Anterior cingulate cortex (tissue), 58 donors: ENCODE measurements around the gene PREP.
"Not testable (repeated sequence)": the region's sequence is repeated elsewhere in the genome, so short reads cannot be mapped to it uniquely, and the experiment has no call there.

ENCODE experiments used
- DNase-seq, 58 donors: peaks; one replicate each; lab custom pipeline; 2025; lab: John Stamatoyannopoulos, UW

The PREP gene

GRCh38 chr6:105402939-105403935 lies at the start of gene PREP:
Gene PREP (minus strand): TSS chr6:105403082. CDS start chr6:105402891, 191 bp downstream.
- DNase-seq, result peak in 57 of 58 donors; percentile 25 to 87 (median 72)

GRCh38 chr6:105452376-105452775 lies 49.5 kb upstream of the PREP start:
- DNase-seq, result no peak

DNA sequence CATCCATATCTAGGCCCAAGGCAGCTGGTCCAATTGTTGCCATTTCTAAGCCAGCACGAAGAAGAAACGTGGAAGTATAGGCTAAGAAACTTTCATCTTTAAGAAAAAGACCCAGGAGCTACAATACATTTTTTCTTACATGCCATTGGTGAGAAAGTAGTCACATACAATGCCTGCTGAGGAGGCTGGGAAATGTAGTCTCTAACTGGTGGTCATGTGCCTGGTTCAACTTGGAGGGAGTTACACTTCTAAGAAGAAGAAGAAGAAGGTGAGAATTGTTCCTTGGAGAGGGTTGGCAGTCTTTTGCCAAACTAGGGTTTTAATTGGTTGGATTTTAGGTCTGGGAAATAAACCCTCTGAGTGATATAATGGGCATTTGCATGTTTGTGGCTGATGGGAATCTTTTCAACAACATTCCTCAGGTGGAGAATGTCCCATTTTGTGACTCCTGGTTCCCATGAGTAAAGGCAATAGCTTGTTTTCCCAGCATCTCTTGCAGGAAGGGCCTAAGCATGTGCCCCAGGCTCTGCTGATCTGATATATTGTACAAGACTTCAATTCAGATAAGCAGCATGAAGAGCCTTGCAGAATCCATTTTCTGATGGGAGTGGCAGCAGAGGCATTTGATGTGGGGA lies 47.0 kb upstream of the PREP start:
- DNase-seq, result no peak

DNA sequence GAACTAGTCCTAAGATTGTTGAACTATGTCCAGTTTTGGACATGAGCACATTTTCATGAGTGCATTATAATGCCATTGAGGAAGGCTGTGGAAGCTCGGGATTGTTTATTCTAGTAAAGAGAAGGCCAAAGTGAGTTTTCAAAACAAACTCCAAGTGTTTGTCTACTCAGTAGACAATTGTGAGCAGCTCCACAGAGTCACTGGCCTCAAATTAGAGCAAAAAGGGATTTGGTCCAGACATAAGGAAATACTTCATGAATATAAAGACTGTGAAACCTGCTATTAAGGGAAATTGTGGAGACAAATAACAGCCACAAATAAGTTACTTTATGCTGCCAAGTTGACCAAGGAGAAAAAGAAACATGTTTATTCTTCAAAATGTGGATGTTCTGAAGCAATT lies 42.6 kb upstream of the PREP start:
- peak in 1 of 58 donors; percentile 4 for DNase-seq

GRCh38 chr6:105443941-105444340 lies 41.1 kb upstream of the PREP start:
- no peak for DNase-seq

DNA sequence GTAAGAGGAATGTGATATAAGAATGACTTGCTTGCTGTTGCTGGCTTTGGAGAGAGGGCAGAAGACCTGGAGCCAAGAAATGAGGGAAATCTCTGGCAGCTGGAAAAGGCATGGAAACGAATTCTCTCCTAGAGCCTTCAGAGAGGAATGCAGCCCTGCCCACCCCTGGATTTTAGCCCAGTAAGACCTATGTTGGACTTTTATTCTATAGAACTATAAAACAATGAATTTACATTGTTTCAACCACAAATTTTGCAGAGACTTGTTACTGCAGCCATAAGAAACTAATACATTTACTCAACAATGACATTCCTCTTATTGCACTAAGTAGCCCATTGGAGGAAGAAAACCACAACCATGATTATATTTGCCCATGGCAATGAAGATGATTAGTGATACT lies 39.5 kb upstream of the PREP start:
- DNase-seq, result no peak

DNA sequence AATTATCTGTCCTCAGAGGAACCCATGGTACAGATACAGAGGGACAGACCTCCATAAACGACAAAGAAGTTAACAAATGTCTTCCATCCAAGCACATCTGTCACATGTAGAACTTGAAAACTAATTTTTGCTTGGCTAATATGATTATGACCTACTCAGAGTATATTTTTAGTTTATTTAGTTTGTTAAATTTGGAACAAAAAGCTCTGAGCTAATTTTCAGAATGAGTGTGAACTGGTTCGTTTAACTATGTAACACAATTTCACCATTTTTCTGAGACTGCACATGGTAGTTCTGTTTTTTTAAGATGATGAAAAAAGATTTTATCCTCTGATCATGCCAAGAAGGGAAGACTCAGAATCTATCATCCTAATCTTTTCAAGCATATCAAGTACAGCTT lies 34.4 kb upstream of the PREP start:
- DNase-seq, result no peak

DNA sequence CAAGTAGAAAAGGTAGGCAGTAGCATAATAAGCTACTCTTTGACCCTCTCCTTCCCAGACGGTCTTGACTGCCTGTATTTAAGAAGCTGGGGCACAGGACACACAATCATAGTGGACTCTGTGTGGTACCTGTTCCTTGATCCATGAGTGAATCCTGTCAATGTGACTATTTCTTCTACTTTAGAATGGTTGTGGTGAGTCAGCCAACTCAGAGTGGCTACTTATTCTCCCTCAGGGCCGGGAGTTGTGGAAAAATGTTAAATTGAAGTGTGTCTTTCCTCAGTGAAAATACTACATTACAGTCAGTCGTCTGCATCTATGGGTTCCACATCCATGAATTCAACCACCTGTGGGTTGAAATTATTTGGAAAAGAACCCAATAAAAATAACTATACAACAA lies 30.8 kb upstream of the PREP start:
- no peak for DNase-seq

GRCh38 chr6:105432797-105433196 lies 29.9 kb upstream of the PREP start:
- no peak for DNase-seq

- peak in 3 of 58 donors; percentile 2 to 35 (median 17) for DNase-seq
These were observed 28.3 kb upstream of the PREP start for GRCh38 chr6:105431226-105431625.

GRCh38 chr6:105430685-105431084 lies 27.8 kb upstream of the PREP start:
- no peak for DNase-seq

DNA sequence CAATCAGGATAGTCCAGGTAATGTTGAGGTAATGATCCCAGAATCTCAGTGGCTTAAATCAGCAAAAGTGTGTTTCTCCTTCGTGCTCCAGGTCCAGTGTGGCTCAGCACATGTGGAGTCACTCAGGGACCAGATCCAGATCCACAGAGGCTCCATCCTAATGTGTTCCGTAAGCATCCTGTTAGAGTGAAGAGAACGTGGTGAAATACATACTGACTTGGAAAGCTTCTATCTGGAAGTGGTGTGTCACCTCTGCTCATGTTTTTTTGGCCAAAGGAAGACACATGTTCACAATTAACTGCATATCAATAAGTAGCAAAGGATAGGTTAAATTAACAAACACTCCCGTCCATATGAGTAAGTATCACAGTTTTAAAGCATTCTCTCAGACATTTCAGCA lies 26.8 kb upstream of the PREP start:
- no peak for DNase-seq

GRCh38 chr6:105428342-105428957 lies 25.6 kb upstream of the PREP start:
- no peak for DNase-seq

DNA sequence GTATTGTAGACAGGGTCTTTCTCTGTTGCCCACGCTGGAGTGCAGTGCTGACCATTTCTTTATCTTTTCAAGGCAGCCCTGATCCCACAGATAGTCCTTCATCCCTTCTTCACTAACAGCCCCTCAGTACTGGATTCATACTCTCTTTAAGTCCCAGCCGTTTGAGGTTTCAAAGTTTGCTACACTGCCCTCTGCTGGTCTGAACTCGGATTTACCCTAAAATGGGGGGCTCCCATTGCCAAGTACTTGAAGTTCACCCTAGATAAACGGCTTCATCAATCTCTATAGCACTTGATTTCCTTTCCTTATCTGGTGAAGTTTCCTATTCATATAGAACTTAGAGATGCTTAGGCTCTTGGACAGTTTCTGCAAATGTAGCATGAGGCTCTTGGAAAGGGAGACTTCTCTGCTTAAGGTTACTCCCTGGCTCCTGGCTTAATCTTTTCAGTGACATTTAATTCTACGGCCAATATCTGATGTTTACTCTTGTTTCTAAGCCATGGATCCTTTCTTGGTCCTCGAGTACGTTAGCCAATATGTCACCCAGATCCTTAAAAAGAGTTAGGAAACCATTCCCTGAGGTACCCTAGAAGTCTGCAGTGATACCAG lies 21.4 kb upstream of the PREP start:
- peak in 13 of 58 donors; percentile 1 to 35 (median 8) for DNase-seq

DNA sequence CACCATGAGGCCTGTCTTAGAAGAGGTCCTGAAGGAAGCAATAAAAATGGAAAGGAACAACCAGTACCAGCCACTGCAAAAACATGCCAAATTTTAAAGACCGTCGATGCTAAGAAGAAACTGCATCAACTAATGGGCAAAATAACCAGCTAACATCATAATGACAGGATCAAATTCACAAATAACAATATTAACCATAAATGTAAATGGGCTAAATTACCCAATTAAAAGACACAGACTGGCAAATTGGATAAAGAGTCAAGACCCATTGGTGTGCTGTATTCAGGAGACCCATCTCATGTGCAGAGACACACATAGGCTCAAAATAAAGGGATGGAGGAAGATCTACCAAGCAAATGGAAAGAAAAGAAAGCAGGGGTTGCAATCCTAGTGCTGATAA lies 14.1 kb upstream of the PREP start:
- DNase-seq, result not testable (repeated sequence)

DNA sequence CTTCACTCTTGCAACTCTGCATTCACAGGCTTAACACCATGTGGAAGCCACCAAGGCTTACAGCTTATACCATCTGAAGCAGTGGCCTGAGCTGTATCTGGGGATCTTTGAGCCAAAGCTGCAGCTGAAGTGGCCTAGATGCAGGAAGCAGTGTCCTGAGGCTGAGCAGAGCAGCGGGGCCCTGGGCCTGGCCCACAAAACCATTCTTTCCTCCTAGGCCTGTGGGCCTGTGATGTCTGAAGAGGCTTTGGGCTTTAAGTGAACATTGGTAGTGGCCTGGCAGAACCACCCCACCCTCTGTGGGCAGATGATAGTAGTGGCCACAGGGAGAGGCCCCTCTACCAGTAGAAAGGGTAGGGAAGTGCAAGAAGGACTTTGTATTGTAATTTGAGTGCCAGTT lies 6.9 kb upstream of the PREP start:
- DNase-seq, result no peak

DNA sequence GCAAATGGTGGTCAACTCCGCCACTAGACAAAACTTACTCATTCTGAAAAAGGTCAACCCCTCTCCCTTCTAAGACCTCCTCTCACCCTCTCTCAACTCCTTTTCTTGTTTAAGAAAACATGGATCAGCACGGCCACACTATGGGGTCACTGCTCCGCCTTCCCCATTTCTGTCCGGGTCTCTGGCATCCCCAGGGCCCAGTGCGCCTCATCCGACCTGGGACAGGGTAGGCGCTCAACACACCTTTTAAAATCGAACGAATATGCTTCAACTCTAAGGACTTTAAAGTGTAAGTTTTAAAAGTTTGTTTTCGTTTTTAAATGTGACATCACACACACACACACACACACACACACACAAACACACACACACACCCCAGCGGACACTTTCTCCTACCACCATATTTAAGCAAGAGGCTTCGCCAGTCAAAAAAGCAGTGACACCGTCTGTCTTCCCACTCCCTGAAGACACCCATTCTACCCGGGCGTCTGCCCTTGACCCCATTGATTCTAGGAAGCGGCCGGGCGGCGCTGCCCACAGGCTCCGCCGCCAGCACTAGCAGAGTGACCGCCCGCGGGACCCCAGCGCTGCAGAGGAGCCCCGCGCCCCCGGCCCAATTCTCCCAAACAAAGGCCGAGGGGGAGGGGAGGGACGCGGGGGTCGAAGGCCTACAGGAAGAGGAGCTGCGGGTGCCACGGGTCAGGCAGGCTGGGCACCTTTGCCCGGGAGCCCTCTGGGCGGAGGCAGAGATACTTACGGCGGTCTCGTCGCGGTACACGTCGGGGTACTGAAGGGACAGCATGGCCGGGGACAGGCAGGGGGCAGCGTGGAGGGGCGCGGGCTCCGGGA lies 568 bp downstream of the PREP start:
- peak in 6 of 58 donors; percentile 37 to 69 (median 52) for DNase-seq

DNA sequence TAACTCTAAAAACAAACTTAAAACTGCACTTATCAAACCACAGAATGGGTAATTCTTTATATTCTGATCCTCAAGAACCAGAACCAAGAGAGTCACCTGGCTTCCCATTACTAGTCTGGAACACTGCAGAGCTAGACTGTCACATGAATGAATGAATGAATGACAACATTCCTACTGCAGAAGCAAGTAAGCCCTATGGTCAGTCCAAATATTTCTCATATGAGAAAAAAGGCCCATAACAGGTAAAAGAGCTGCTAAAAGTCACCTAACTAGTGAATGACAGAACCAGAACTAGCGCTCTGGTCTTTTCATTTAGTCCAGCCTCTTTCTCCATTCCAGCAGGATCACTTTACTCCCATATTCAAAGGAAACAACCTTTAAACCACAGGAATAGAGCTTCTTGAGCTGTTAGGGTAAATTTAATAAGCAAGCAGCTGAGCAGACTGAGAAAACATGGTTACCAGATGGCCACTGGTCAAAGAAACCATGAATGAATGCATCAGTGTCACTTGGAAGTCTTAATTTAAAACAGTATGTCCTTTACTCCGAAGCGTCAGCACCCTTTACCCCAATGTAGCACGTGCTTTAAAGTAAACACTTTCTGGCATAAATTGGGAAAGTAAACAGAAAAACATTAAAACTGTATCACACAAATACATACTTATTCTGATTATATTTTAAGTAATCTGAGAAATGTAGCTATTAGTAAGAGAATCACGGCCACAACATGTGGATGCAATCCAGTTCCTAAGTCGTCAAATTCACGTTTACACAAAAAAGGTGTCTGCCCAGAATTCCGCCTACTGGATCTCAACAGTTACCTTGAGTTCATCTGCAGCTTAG lies 1.4 kb downstream of the PREP start:
- no peak for DNase-seq

DNA sequence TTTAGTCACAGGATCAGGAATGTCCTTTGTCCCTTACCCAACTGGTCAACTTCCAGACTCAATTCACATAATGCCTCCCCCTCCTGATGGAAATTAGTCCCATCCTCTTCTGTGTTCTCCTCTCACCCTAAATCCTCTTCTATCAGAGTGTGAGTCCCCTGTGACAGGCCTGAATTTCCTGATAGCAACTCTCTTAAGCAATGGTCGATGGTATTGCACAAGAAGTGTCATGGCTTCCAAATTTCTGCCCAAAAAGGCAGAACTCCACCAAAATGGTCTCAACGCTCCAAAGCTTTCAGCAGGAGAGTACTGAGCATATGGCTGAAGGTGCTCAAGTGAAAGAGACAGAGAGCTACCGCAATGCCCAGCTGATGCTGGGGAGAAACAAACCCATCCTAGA lies 2.4 kb downstream of the PREP start:
- no peak for DNase-seq
